Liver (tissue), 3 donors: ENCODE results near the gene NOL4L.

Source experiments
- JUND ChIP-seq, 2 donors: IDR thresholded peaks; 2 replicates each; pipeline ENCODE4 v1.6.1; 2016; ENCODE audit warnings: antibody characterized with exemption in 2 of 2
- RAD21 ChIP-seq, 2 donors: IDR thresholded peaks; 2 replicates each; pipeline ENCODE4 v1.6.1; 2016; ENCODE audit warnings: antibody characterized with exemption in 2 of 2, mild to moderate bottlenecking in 2 of 2
- TAF1 ChIP-seq: conservative IDR thresholded peaks from 2 replicates; pipeline ENCODE4 v1.6.1; 2016; ENCODE audit warnings: antibody characterized with exemption, mild to moderate bottlenecking
- TF ChIP-seq, protein P1 (sequence below): fragments of 150-350 bp; IDR thresholded peaks from 2 replicates; pipeline ENCODE4 v1.5.1; 2017; ENCODE audit warnings: improper control_type of control experiment, low read depth, low read length; ENCODE audit not compliant: missing input control
- TF ChIP-seq, protein P2 (sequence below): IDR thresholded peaks from 2 replicates; pipeline ENCODE4 v1.6.1; 2016; ENCODE audit warnings: antibody characterized with exemption
- donor health status: healthy.
- donor health status: healthy.

DNA sequence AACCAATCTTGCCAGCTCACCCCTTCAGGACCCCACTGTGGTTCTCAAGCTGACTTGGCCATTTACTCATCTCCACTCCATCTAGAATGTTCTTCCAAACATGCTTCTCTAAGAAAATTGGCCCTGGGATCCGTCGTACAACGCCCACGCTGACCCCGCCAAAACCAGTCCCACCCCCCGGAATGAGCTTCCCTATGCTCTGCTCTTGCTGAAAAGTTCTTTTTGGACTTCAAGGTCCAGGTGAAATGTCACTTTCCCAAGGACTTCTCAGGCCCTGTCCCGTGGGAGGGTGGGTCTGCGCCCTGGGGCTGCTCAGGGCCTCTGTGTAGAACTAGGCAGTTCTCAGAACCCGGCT lies 9.9 kb downstream of the NOL4L start:
- TF ChIP-seq, protein P1, sequence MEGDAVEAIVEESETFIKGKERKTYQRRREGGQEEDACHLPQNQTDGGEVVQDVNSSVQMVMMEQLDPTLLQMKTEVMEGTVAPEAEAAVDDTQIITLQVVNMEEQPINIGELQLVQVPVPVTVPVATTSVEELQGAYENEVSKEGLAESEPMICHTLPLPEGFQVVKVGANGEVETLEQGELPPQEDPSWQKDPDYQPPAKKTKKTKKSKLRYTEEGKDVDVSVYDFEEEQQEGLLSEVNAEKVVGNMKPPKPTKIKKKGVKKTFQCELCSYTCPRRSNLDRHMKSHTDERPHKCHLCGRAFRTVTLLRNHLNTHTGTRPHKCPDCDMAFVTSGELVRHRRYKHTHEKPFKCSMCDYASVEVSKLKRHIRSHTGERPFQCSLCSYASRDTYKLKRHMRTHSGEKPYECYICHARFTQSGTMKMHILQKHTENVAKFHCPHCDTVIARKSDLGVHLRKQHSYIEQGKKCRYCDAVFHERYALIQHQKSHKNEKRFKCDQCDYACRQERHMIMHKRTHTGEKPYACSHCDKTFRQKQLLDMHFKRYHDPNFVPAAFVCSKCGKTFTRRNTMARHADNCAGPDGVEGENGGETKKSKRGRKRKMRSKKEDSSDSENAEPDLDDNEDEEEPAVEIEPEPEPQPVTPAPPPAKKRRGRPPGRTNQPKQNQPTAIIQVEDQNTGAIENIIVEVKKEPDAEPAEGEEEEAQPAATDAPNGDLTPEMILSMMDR: no peak
- TF ChIP-seq TAF1 (no peak), JUND (IDR thresholded peaks at IDR 0.05) (no peak), RAD21 (IDR thresholded peaks at IDR 0.05) (no peak)
- TF ChIP-seq, protein P2, sequence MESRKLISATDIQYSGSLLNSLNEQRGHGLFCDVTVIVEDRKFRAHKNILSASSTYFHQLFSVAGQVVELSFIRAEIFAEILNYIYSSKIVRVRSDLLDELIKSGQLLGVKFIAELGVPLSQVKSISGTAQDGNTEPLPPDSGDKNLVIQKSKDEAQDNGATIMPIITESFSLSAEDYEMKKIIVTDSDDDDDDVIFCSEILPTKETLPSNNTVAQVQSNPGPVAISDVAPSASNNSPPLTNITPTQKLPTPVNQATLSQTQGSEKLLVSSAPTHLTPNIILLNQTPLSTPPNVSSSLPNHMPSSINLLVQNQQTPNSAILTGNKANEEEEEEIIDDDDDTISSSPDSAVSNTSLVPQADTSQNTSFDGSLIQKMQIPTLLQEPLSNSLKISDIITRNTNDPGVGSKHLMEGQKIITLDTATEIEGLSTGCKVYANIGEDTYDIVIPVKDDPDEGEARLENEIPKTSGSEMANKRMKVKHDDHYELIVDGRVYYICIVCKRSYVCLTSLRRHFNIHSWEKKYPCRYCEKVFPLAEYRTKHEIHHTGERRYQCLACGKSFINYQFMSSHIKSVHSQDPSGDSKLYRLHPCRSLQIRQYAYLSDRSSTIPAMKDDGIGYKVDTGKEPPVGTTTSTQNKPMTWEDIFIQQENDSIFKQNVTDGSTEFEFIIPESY: no peak
